Ishikawa (cell line): ENCODE data around the gene EML6.

Experiments
- ZBTB7A ChIP-seq: IDR thresholded peaks from 2 replicates; pipeline ENCODE4 v1.6.1; 2012; ENCODE audit warnings: low read depth
- TF ChIP-seq, protein P1 (sequence below): IDR thresholded peaks from 2 replicates; pipeline ENCODE4 v1.6.1; 2012; ENCODE audit warnings: low read depth, mild to moderate bottlenecking

DNA sequence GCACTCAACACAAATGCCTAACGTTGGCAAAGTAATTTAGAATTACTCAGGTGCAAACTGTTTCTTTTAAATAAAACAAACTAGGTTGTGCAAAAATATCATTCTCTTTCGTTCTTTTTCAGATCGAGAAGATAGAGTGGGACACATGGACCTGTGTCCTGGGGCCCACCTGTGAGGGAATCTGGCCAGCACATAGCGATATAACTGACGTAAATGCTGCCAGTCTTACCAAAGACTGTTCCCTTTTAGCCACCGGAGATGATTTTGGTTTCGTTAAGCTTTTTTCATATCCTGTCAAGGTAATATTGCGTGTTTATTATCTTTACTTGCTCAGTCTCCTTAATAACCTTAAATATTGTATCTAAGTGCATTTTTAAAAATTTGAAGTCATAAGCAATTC, 193.2 kb downstream of the EML6 start:
- TF ChIP-seq, protein P1, sequence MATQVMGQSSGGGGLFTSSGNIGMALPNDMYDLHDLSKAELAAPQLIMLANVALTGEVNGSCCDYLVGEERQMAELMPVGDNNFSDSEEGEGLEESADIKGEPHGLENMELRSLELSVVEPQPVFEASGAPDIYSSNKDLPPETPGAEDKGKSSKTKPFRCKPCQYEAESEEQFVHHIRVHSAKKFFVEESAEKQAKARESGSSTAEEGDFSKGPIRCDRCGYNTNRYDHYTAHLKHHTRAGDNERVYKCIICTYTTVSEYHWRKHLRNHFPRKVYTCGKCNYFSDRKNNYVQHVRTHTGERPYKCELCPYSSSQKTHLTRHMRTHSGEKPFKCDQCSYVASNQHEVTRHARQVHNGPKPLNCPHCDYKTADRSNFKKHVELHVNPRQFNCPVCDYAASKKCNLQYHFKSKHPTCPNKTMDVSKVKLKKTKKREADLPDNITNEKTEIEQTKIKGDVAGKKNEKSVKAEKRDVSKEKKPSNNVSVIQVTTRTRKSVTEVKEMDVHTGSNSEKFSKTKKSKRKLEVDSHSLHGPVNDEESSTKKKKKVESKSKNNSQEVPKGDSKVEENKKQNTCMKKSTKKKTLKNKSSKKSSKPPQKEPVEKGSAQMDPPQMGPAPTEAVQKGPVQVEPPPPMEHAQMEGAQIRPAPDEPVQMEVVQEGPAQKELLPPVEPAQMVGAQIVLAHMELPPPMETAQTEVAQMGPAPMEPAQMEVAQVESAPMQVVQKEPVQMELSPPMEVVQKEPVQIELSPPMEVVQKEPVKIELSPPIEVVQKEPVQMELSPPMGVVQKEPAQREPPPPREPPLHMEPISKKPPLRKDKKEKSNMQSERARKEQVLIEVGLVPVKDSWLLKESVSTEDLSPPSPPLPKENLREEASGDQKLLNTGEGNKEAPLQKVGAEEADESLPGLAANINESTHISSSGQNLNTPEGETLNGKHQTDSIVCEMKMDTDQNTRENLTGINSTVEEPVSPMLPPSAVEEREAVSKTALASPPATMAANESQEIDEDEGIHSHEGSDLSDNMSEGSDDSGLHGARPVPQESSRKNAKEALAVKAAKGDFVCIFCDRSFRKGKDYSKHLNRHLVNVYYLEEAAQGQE: no peak
- no peak for TF ChIP-seq ZBTB7A
